ENCODE results near the gene CENPK. TPM values are rescaled to one million over a fixed set of nuclear protein-coding genes. Genes with fewer than 3 reads are reported as not detected.
A peak's percentile ranks its signal among the peaks of the same experiment; 100 is the strongest.

Gene CENPK
- total and polyA plus RNA-seq, 3 experiments from 2014 or later = 27.3 to 67.6 (median 65.4) TPM

GRCh38 chr5:65566505-65566904, 3.5 kb upstream of the CENPK start:
- peak overlapping the region in 2 of 8 donors; percentile 10 to 93 for H3K27ac Mint-ChIP-seq
- peak overlapping the region in 1 of 7 donors; percentile 53 for H3K4me3 Mint-ChIP-seq
- POLR2A ChIA-PET = no interaction called here

GRCh38 chr5:65563777-65564176, 809 bp upstream of the CENPK start:
- H3K9me3 ChIP-seq (ENCODE audit: low read length) = no peaks in the 10 kb centered on the region
- H3K27me3 ChIP-seq (ENCODE audit: insufficient read depth, low read length, poor library complexity, severe bottlenecking) = no peaks in the 10 kb centered on the region
- peaks cover 0 to 47% (median 4%) of the 10 kb centered on the region in 3 donors for H3K36me3 Mint-ChIP-seq
- H3K4me3 ChIP-seq (ENCODE audit: low read length) = peak overlapping the region; percentile 89
- peak overlapping the region; percentile 93 to 99 (median 97) for H3K4me3 Mint-ChIP-seq
- peak overlapping the region; percentile 93 to 100 (median 98) for H3K27ac Mint-ChIP-seq
- H3K9me3 Mint-ChIP-seq = no peaks in the 10 kb centered on the region
- DNase-seq = no peak
- no peaks in the 10 kb centered on the region for H3K36me3 ChIP-seq (ENCODE audit: insufficient read depth, low read length)
- peaks cover 33% of the 10 kb centered on the region for H3K4me1 ChIP-seq (ENCODE audit: insufficient read depth, low read length)
- peak overlapping the region; percentile 97 for H3K27ac ChIP-seq (ENCODE audit: low read depth, low read length)
- no peaks in the 10 kb centered on the region for H3K27me3 Mint-ChIP-seq
- ChIA-PET CTCF (interaction anchor here (1.4 kb wide), 1 partner anchor 82 kb away, joined by 3 read pairs; the partner anchor contains the start of gene ADAMTS6), POLR2A (interaction anchor here (0.6 to 2.5 kb wide), 7 partner anchors 8 to 795 kb away, joined by 3 to 42 read pairs (median 10); partner anchors contain the start of genes CWC27, ERBIN, SHLD3 and SREK1)
- H3K4me1 Mint-ChIP-seq = peaks cover 56 to 77% (median 70%) of the 10 kb centered on the region in 3 donors

More at GRCh38 chr5:65566505-65566904, 3.5 kb upstream of the CENPK start:
- CTCF ChIA-PET = interaction anchor here (1.5 kb wide), 1 partner anchor 12 kb away, joined by 4 read pairs; no protein-coding TSS in a partner anchor
- Mint-ChIP-seq H3K4me1 (peaks cover 51 to 82% (median 74%) of the 10 kb centered on the region in 3 donors), H3K9me3 (no peaks in the 10 kb centered on the region), H3K27me3 (no peaks in the 10 kb centered on the region), H3K36me3 (peaks cover 0 to 56% (median 4%) of the 10 kb centered on the region in 3 donors)
- no peak for DNase-seq
- no peak overlapping the region for H3K4me3 ChIP-seq (ENCODE audit: low read length)
- H3K9me3 ChIP-seq (ENCODE audit: low read length) = no peaks in the 10 kb centered on the region
- no peak overlapping the region for H3K27ac ChIP-seq (ENCODE audit: low read depth, low read length)
- peaks cover 24% of the 10 kb centered on the region for H3K4me1 ChIP-seq (ENCODE audit: insufficient read depth, low read length)
- H3K27me3 ChIP-seq (ENCODE audit: insufficient read depth, low read length, poor library complexity, severe bottlenecking) = no peaks in the 10 kb centered on the region
- peaks cover 5% of the 10 kb centered on the region for H3K36me3 ChIP-seq (ENCODE audit: insufficient read depth, low read length)

- no peak overlapping the region for H3K27ac ChIP-seq (ENCODE audit: low read depth, low read length)
- Mint-ChIP-seq H3K36me3 (peaks cover 0 to 56% (median 17%) of the 10 kb centered on the region in 3 donors), H3K27me3 (no peaks in the 10 kb centered on the region), H3K4me1 (peaks cover 28 to 60% (median 41%) of the 10 kb centered on the region in 3 donors), H3K4me3 (no peak overlapping the region), H3K27ac (peak overlapping the region in 2 of 8 donors; percentile 34 to 63), H3K9me3 (no peaks in the 10 kb centered on the region)
- CTCF ChIA-PET = no interaction called here
- H3K4me3 ChIP-seq (ENCODE audit: low read length) = no peak overlapping the region
- H3K4me1 ChIP-seq (ENCODE audit: insufficient read depth, low read length) = peaks cover 15% of the 10 kb centered on the region
- no peak for DNase-seq
- POLR2A ChIA-PET = no interaction called here
- no peaks in the 10 kb centered on the region for H3K9me3 ChIP-seq (ENCODE audit: low read length)
- H3K36me3 ChIP-seq (ENCODE audit: insufficient read depth, low read length) = peaks cover 19% of the 10 kb centered on the region
- H3K27me3 ChIP-seq (ENCODE audit: insufficient read depth, low read length, poor library complexity, severe bottlenecking) = no peaks in the 10 kb centered on the region
Observed at GRCh38 chr5:65556718-65557117, 6.2 kb downstream of the CENPK start.

GRCh38 chr5:65556181-65556580, 6.8 kb downstream of the CENPK start:
- no peak overlapping the region for H3K27ac Mint-ChIP-seq
- peaks cover 20% of the 10 kb centered on the region for H3K36me3 ChIP-seq (ENCODE audit: insufficient read depth, low read length)
- no peaks in the 10 kb centered on the region for H3K27me3 Mint-ChIP-seq
- peaks cover 0 to 59% (median 17%) of the 10 kb centered on the region in 3 donors for H3K36me3 Mint-ChIP-seq
- H3K4me1 Mint-ChIP-seq = peaks cover 23 to 55% (median 36%) of the 10 kb centered on the region in 3 donors
- H3K4me3 Mint-ChIP-seq = no peak overlapping the region
- H3K27me3 ChIP-seq (ENCODE audit: insufficient read depth, low read length, poor library complexity, severe bottlenecking) = no peaks in the 10 kb centered on the region
- H3K9me3 ChIP-seq (ENCODE audit: low read length) = no peaks in the 10 kb centered on the region
- no peaks in the 10 kb centered on the region for H3K9me3 Mint-ChIP-seq
- POLR2A ChIA-PET = interaction anchor here (0.6 kb wide), 2 partner anchors 8 to 21 kb away, joined by 3 to 4 read pairs; no protein-coding TSS in a partner anchor
- H3K4me3 ChIP-seq (ENCODE audit: low read length) = no peak overlapping the region
- no peak for DNase-seq
- CTCF ChIA-PET = no interaction called here
- H3K4me1 ChIP-seq (ENCODE audit: insufficient read depth, low read length) = peaks cover 9% of the 10 kb centered on the region
- no peak overlapping the region for H3K27ac ChIP-seq (ENCODE audit: low read depth, low read length)

GRCh38 chr5:65555287-65555686, 7.7 kb downstream of the CENPK start:
- no peak overlapping the region for H3K27ac ChIP-seq (ENCODE audit: low read depth, low read length)
- Mint-ChIP-seq H3K4me1 (peaks cover 20 to 50% (median 33%) of the 10 kb centered on the region in 3 donors), H3K9me3 (no peaks in the 10 kb centered on the region), H3K36me3 (peaks cover 0 to 65% (median 17%) of the 10 kb centered on the region in 3 donors), H3K27me3 (no peaks in the 10 kb centered on the region), H3K4me3 (no peak overlapping the region), H3K27ac (no peak overlapping the region)
- H3K36me3 ChIP-seq (ENCODE audit: insufficient read depth, low read length) = peaks cover 25% of the 10 kb centered on the region
- ChIA-PET CTCF (no interaction called here), POLR2A (no interaction called here)
- H3K4me3 ChIP-seq (ENCODE audit: low read length) = no peak overlapping the region
- peaks cover 4% of the 10 kb centered on the region for H3K4me1 ChIP-seq (ENCODE audit: insufficient read depth, low read length)
- no peak for DNase-seq
- H3K27me3 ChIP-seq (ENCODE audit: insufficient read depth, low read length, poor library complexity, severe bottlenecking) = no peaks in the 10 kb centered on the region
- H3K9me3 ChIP-seq (ENCODE audit: low read length) = no peaks in the 10 kb centered on the region

GRCh38 chr5:65553941-65554340, 9.0 kb downstream of the CENPK start:
- Histone ChIP-seq H3K9me3 (ENCODE audit: low read length) (no peaks in the 10 kb centered on the region), H3K4me3 (ENCODE audit: low read length) (no peak overlapping the region), H3K4me1 (ENCODE audit: insufficient read depth, low read length) (peaks cover 4% of the 10 kb centered on the region), H3K27me3 (ENCODE audit: insufficient read depth, low read length, poor library complexity, severe bottlenecking) (no peaks in the 10 kb centered on the region), H3K36me3 (ENCODE audit: insufficient read depth, low read length) (peaks cover 27% of the 10 kb centered on the region), H3K27ac (ENCODE audit: low read depth, low read length) (no peak overlapping the region)
- Mint-ChIP-seq H3K27me3 (no peaks in the 10 kb centered on the region), H3K4me1 (peaks cover 17 to 46% (median 32%) of the 10 kb centered on the region in 3 donors), H3K36me3 (peaks cover 0 to 71% (median 21%) of the 10 kb centered on the region in 3 donors), H3K27ac (peak overlapping the region in 1 of 8 donors; percentile 14), H3K9me3 (no peaks in the 10 kb centered on the region), H3K4me3 (no peak overlapping the region)
- DNase-seq = no peak
- CTCF ChIA-PET = no interaction called here
- POLR2A ChIA-PET = no interaction called here

GRCh38 chr5:65548281-65548680, 14.7 kb downstream of the CENPK start:
- H3K4me1 ChIP-seq (ENCODE audit: insufficient read depth, low read length) = no peaks in the 10 kb centered on the region
- H3K9me3 Mint-ChIP-seq = no peaks in the 10 kb centered on the region
- H3K27ac ChIP-seq (ENCODE audit: low read depth, low read length) = no peak overlapping the region
- no peak for DNase-seq
- H3K36me3 Mint-ChIP-seq = peaks cover 10 to 66% (median 11%) of the 10 kb centered on the region in 3 donors
- peaks cover 11% of the 10 kb centered on the region for H3K36me3 ChIP-seq (ENCODE audit: insufficient read depth, low read length)
- peaks cover 8 to 34% (median 14%) of the 10 kb centered on the region in 3 donors for H3K4me1 Mint-ChIP-seq
- H3K9me3 ChIP-seq (ENCODE audit: low read length) = no peaks in the 10 kb centered on the region
- ChIA-PET CTCF (no interaction called here), POLR2A (no interaction called here)
- H3K27me3 Mint-ChIP-seq = no peaks in the 10 kb centered on the region
- no peak overlapping the region for H3K4me3 Mint-ChIP-seq
- H3K27me3 ChIP-seq (ENCODE audit: insufficient read depth, low read length, poor library complexity, severe bottlenecking) = no peaks in the 10 kb centered on the region
- H3K27ac Mint-ChIP-seq = peak overlapping the region in 1 of 8 donors; percentile 66
- no peak overlapping the region for H3K4me3 ChIP-seq (ENCODE audit: low read length)

- no peak overlapping the region for H3K4me3 Mint-ChIP-seq
- peaks cover 14 to 75% (median 15%) of the 10 kb centered on the region in 3 donors for H3K36me3 Mint-ChIP-seq
- no peak overlapping the region for H3K27ac Mint-ChIP-seq
- no peak overlapping the region for H3K4me3 ChIP-seq (ENCODE audit: low read length)
- no peak for DNase-seq
- peaks cover 6 to 27% (median 10%) of the 10 kb centered on the region in 3 donors for H3K4me1 Mint-ChIP-seq
- no peaks in the 10 kb centered on the region for H3K27me3 Mint-ChIP-seq
- ChIA-PET POLR2A (no interaction called here), CTCF (no interaction called here)
- H3K27me3 ChIP-seq (ENCODE audit: insufficient read depth, low read length, poor library complexity, severe bottlenecking) = no peaks in the 10 kb centered on the region
- H3K9me3 ChIP-seq (ENCODE audit: low read length) = no peaks in the 10 kb centered on the region
- no peaks in the 10 kb centered on the region for H3K9me3 Mint-ChIP-seq
- no peak overlapping the region for H3K27ac ChIP-seq (ENCODE audit: low read depth, low read length)
- peaks cover 11% of the 10 kb centered on the region for H3K36me3 ChIP-seq (ENCODE audit: insufficient read depth, low read length)
- H3K4me1 ChIP-seq (ENCODE audit: insufficient read depth, low read length) = no peaks in the 10 kb centered on the region
Observed at GRCh38 chr5:65546141-65546540, 16.8 kb downstream of the CENPK start.

Data from CD8-positive, alpha-beta memory T cell (primary cell).